T-helper 17 cell (primary cell): ENCODE data around the gene CTDP1. TPM values are rescaled to one million over a fixed set of nuclear protein-coding genes. Genes with fewer than 3 reads are reported as not detected.
"Not testable (repeated sequence)": the region's sequence is repeated elsewhere in the genome, so short reads cannot be mapped to it uniquely, and the experiment has no call there.

ENCODE experiments used
- ATAC-seq: fragments of 150-1000 bp; cut with Tn5 transposase; 2 replicates; pipeline ENCODE4 v1.10.0; 2021; ENCODE audit warnings: mild to moderate bottlenecking, moderate library complexity
- DNase-seq, 3 donors: peaks; one replicate each; pipeline versions ENCODE4 v3.0.0 to v3.0.0-alpha.2; 2020 to 2021
- H3K9me3 ChIP-seq: one replicate; pipeline ENCODE4 v1.7.0; 2013; ENCODE audit warnings: low read length, mild to moderate bottlenecking; ENCODE audit not compliant: control insufficient read depth, poor library complexity, severe bottlenecking
- H3K27ac Mint-ChIP-seq: one replicate; pipeline ENCODE4 v1.8.0; 2022; ENCODE audit warnings: mild to moderate bottlenecking, moderate library complexity, mixed read lengths
- H3K27me3 Mint-ChIP-seq: one replicate; pipeline ENCODE4 v1.8.0; 2022; ENCODE audit warnings: mixed read lengths
- H3K36me3 Mint-ChIP-seq: one replicate; pipeline ENCODE4 v1.8.0; 2022; ENCODE audit warnings: low read depth, mixed read lengths
- H3K4me1 Mint-ChIP-seq: one replicate; pipeline ENCODE4 v1.8.0; 2022; ENCODE audit warnings: mild to moderate bottlenecking, mixed read lengths
- H3K4me3 Mint-ChIP-seq: one replicate; pipeline ENCODE4 v1.8.0; 2022; ENCODE audit warnings: mild to moderate bottlenecking, moderate library complexity, mixed read lengths
- total RNA-seq, 4 donors: library from RNA in 2 of 4; stranded (reverse) in 2 of 4; gene quantifications; one replicate each; pipeline ENCODE4 v1.2.3 and lab custom pipeline; 2022 to 2026

The CTDP1 gene
- total RNA-seq, 2 donors from 2014 or later = 61.0 to 65.1 TPM

DNA sequence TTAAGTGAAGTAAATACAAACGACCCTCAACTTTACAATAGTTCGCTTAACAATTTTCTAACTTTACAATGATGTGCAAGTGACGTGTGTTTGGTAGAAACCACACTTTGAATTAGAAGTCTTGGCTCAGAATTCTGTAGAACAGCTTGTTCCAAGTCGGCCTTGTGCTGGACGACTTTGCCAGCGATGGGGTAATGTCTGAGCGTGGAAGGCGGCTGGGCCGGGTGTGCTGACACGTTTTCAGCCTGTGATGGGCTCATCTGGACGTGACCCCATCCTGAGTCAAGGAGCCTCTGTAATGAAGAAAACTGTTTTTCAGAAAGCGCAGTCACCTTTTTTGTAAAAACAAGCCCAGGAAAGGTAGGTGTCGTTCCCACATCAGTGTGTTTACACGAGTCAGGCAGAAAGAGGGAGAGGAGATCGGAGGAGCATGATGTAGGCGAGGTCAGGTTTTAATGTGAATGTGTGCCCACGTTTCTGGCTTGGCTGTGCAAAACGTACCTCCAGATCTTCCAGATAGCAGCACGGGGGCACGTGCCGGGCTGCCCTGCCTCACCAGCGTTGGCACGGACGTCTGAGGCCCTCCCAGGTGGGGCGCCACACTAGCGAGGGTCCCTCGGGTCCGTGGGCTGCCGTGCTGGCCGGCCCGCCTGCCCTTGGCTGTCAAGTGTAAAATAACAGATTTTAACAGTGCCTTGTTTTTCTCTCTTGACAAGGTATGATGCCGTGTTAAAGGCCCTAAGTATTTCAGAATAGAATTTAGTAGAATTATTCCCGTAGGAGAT is 54.6 kb downstream of the CTDP1 start:
- Mint-ChIP-seq H3K27ac (peak overlapping the region; percentile 64), H3K36me3 (peaks cover 22% of the 10 kb centered on the region), H3K27me3 (no peaks in the 10 kb centered on the region), H3K4me1 (no peaks in the 10 kb centered on the region), H3K4me3 (no peak overlapping the region)
- peaks cover 15% of the 10 kb centered on the region for H3K9me3 ChIP-seq
- no peak for DNase-seq
- no peak for ATAC-seq

DNA sequence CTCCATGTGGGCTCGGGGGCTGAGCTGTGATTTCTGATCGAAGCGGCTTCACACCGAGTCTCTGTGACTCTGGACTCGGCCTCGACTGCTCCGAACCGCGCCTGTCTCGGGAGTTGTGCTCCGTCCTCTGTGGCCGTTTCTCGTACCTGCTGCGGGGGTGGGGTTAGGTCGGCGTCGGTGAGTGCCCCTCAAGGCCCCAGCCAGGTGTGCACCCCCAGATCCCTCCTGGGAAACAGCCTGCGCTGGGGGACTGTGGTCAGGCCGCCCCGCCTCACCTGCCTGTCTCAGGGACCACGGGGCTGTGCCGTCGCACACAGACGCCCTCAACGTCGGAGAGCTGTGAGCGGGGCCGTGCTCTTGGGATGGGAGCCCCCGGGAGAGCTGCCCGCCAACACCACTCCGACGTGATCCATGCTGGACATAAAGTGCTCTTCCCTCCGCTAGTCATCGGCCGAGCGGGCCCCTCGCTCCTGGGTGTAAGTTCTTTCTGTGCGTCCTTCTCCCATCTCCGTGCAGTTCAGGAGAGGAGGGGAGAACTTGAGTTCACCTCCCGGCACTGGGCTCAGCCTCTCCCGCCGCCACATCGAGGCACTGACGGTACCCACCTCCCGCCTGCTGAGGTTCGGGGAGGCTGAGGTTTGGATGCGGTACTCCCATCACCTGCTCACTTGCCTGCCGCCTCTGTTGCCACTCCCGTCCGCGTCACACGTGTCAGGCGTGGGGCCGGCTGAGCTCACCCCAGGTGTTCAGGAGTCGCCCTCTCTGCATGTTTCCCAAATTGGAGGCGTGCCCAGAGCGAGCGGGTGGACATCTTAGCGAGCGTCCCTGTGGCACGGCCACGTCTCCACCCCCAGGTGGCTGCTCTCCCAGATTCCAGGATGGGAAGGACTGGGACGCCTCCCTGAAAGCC is 55.7 kb downstream of the CTDP1 start:
- DNase-seq = no peak
- Mint-ChIP-seq H3K36me3 (peaks cover 18% of the 10 kb centered on the region), H3K27ac (no peak overlapping the region), H3K27me3 (no peaks in the 10 kb centered on the region), H3K4me1 (no peaks in the 10 kb centered on the region), H3K4me3 (no peak overlapping the region)
- H3K9me3 ChIP-seq = peaks cover 15% of the 10 kb centered on the region
- peak; percentile 16 for ATAC-seq

DNA sequence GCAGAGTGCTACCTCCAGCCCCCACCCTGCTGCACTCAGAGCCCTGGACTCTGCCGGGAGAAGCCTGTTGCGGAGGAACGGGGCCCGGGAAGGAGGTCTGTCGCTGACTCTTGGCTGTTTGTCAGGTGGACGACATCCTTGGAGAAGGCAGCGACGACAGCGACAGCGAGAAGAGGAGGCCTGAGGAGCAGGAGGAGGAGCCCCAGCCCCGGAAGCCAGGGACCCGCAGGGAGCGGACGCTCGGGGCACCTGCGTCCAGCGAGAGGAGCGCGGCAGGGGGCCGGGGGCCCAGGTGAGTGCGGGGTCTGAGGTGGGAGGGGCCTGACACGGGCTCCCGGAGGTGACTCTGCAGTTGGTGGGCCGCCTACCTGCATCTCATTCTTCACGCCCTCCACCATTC is 56.6 kb downstream of the CTDP1 start:
- no peak for DNase-seq
- no peak overlapping the region for H3K4me3 Mint-ChIP-seq
- no peaks in the 10 kb centered on the region for H3K4me1 Mint-ChIP-seq
- ATAC-seq = no peak
- H3K9me3 ChIP-seq = peaks cover 15% of the 10 kb centered on the region
- no peaks in the 10 kb centered on the region for H3K27me3 Mint-ChIP-seq
- H3K36me3 Mint-ChIP-seq = peaks cover 22% of the 10 kb centered on the region
- no peak overlapping the region for H3K27ac Mint-ChIP-seq

DNA sequence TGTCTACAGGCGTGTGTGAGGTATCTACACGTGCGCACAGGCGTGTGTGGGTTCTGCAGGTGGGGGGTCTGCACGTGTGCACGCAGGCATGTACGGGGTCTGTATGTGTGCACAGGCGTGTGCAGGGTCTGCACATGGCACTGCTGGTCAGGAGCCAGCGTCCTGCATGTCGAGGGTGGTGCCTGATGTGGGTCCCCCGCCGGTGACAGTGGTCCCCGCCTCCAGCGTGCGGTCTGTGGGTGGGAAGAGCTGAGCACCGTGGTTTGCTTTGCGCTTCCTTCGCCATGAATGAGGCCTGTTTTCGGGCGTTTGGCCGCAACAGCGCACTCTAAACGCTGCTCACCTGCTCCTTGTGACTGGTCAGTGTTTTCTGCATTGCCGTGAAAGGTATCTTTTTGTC is 57.2 kb downstream of the CTDP1 start:
- H3K4me3 Mint-ChIP-seq = no peak overlapping the region
- no peaks in the 10 kb centered on the region for H3K27me3 Mint-ChIP-seq
- peak overlapping the region; percentile 71 for H3K27ac Mint-ChIP-seq
- peaks cover 15% of the 10 kb centered on the region for H3K9me3 ChIP-seq
- no peak for DNase-seq
- peak; percentile 13 for ATAC-seq
- H3K4me1 Mint-ChIP-seq = no peaks in the 10 kb centered on the region
- peaks cover 23% of the 10 kb centered on the region for H3K36me3 Mint-ChIP-seq

DNA sequence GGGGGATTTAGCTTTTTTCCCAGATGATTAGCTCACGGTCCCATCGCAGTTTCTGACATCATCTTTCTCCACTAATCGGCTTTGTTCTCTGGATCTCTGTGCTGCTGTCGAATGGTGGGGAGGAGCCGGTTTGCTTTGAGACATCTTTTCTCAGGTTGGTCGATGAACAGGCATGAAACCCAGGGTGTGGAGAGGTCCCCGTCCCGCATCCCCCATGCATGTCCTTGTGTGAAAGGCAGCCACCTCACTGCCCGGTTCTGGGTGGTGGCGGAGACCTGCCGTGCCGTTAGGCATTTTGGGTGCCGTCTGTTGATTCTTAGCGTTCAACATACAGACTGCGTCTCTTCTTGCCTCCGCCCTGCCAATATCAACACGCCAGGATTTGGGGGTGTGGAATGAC is 57.8 kb downstream of the CTDP1 start:
- H3K4me1 Mint-ChIP-seq = no peaks in the 10 kb centered on the region
- ATAC-seq (no peak), DNase-seq (no peak)
- peaks cover 21% of the 10 kb centered on the region for H3K36me3 Mint-ChIP-seq
- H3K27me3 Mint-ChIP-seq = no peaks in the 10 kb centered on the region
- peaks cover 11% of the 10 kb centered on the region for H3K9me3 ChIP-seq
- peak overlapping the region; percentile 71 for H3K27ac Mint-ChIP-seq
- peak overlapping the region; percentile 15 for H3K4me3 Mint-ChIP-seq

DNA sequence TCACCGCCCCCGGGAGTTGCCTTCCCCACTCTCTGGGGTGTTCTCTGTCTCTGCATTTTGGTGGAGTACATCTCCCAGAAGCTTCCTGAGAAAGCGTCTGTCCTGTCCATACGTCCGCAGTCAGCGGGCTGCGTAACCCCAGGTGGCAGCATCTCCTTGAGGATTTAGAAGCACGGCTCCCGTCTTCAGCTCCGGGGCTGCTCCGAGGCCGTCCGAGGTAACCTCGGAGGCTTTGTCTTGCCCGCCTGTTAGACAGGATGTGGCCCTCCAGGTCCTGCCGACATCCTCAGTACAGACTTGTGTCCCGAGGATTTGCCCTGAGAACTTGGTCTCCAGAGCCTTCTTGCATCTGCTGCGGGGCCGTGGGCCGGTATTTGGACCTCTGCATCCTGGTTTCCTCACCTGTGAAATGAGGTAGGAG is 58.4 kb downstream of the CTDP1 start:
- no peaks in the 10 kb centered on the region for H3K4me1 Mint-ChIP-seq
- H3K27ac Mint-ChIP-seq = peak overlapping the region; percentile 71
- peaks cover 7% of the 10 kb centered on the region for H3K9me3 ChIP-seq

DNA sequence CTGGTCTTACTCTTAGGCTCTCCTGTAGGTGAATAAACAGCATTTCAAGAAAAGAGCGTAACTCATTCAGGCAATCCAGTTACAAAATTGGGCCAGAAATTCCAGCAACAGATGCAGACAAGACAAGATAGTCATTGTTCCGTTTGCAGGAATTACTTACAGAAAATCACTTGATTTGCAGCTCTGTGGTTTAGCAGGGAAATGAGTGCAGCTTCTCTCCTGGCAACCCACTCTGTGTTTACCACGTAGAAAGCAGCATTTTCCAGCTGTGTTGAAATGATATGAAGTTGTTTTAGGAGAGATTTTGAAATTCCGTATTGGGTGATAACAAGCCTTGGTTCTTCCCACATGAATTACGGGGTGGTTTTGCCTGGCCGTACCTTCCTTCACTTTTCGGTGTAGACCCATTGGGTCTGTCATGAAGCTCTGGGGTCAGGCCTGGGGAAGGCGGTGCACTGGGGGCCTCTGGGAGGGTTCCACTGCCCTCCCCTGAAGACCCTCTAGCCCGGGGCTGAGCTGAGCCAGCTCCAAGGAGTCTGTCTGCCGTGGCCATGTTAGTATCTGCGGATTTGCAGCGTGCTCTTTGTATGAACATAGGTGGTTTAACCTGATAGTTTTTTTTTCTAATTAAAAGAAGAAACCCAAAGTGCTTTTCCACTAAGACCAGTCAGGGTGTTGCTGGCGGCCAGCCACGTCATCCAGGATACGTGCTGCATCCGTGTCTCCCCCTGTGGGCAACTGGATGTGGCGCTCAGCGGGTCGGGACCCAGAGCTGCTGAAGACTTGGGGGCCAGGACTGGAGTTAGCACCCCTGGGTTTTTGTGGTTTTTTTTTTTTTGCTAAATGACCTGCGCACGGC is 59.2 kb downstream of the CTDP1 start:
- H3K36me3 Mint-ChIP-seq = peaks cover 21% of the 10 kb centered on the region
- DNase-seq (no peak), ATAC-seq (no peak)
- no peaks in the 10 kb centered on the region for H3K4me1 Mint-ChIP-seq
- H3K27ac Mint-ChIP-seq = peak overlapping the region; percentile 71
- no peaks in the 10 kb centered on the region for H3K27me3 Mint-ChIP-seq
- no peak overlapping the region for H3K4me3 Mint-ChIP-seq
- peaks cover 7% of the 10 kb centered on the region for H3K9me3 ChIP-seq

More for the DNA sequence above, 58.4 kb downstream of the CTDP1 start:
- ATAC-seq = no peak
- H3K4me3 Mint-ChIP-seq = no peak overlapping the region
- DNase-seq = no peak
- H3K36me3 Mint-ChIP-seq = peaks cover 21% of the 10 kb centered on the region
- no peaks in the 10 kb centered on the region for H3K27me3 Mint-ChIP-seq

DNA sequence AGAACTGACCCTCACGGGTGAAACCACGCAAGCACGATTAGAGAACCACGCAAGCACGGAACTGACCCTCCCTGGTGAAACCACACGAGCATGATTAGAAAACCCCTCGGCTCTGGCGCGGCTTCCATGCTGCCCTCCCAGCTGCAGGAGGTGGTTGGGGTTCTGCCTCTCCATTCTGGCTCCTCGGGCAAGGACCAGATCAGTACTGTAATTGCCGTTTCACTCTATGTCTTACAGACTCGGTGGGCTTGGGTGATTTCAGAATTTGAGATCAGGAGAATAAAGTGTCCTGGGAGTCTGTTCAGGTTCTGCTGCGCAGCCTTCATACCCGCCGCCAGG is 59.8 kb downstream of the CTDP1 start:
- Mint-ChIP-seq H3K27me3 (no peaks in the 10 kb centered on the region), H3K27ac (no peak overlapping the region), H3K4me3 (no peak overlapping the region), H3K4me1 (no peaks in the 10 kb centered on the region), H3K36me3 (peaks cover 18% of the 10 kb centered on the region)
- ATAC-seq (no peak), DNase-seq (no peak)
- H3K9me3 ChIP-seq = peaks cover 7% of the 10 kb centered on the region

DNA sequence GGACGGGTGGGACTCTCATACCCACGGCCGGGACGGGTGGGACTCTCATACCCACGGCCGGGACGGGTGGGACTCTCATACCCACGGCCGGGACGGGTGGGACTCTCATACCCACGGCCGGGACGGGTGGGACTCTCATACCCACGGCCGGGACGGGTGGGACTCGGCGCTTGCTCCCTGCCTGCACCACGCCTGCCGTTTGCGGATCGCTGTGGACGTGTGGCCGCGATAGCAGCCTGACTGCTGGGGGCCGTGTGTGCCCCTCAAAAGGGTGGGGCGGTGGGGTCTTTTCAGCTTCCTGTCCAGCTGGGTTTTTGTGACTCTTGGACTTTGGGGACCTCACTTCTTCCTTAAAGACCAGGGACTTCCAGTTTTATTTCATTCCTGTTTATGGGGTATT is 60.4 kb downstream of the CTDP1 start:
- H3K27ac Mint-ChIP-seq, H3K4me3 Mint-ChIP-seq, H3K4me1 Mint-ChIP-seq, H3K27me3 Mint-ChIP-seq, DNase-seq, H3K9me3 ChIP-seq, ATAC-seq: not testable (repeated sequence)
- H3K36me3 Mint-ChIP-seq = peaks cover 18% of the 10 kb centered on the region

DNA sequence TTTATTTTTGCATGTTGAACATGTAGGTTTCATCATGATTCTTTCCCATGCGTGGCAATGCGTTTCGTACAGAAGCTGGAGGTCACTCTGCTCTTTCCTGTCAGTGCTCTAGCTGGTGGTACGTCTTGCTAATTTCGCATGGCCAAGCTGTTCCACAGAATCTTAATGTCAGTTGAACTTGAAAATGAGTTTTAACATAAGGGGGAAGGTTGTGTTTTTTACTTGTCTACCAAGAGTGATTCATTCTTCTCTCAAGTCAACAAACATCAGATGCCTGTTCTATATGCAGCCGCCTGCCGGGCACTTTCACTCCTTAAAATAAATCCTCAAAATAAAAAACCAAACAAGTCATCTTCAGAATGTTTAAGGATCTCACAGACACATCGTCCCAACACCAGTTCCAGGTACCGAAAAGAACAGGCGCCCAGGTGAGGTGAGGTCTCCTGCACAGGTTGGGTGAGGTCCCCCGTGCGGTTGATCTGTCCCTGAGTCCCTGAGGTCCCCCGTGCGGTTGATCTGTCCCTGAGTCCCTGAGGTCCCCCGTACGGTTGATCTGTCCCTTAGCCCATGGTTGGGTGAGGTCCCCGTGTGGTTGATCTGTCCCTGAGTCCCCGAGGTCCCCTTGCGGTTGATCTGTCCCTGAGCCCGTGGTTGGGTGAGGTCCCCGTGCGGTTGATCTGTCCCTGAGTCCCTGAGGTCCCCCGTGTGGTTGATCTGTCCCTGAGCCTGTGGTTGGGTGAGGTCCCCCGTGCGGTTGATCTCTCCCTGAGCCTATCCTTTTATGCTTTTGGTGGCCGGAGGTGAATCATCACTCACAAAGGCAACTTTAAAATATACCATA is 61.1 kb downstream of the CTDP1 start:
- peaks cover 7% of the 10 kb centered on the region for H3K9me3 ChIP-seq
- no peak for DNase-seq
- no peak for ATAC-seq
- H3K36me3 Mint-ChIP-seq = peaks cover 15% of the 10 kb centered on the region
- no peak overlapping the region for H3K4me3 Mint-ChIP-seq
- no peaks in the 10 kb centered on the region for H3K4me1 Mint-ChIP-seq
- H3K27me3 Mint-ChIP-seq = no peaks in the 10 kb centered on the region
- no peak overlapping the region for H3K27ac Mint-ChIP-seq

DNA sequence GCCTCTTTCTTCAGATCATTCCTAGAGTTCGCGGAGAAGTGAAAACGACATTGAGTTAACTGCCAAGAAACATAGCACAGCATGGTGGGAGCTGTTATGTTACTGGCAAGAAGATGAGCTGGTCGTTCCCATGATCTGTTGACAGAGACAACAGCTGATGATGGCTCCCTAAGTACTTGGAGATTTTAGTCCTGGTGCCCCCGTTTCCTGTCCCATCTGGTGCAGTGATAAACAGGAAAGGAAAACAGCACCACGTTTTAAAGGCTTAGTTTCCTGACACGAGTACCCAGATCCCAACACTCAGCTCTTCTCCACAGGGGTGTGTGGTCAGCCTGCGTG is 61.7 kb downstream of the CTDP1 start:
- Mint-ChIP-seq H3K27ac (peak overlapping the region; percentile 44), H3K36me3 (peaks cover 15% of the 10 kb centered on the region), H3K4me1 (no peaks in the 10 kb centered on the region), H3K4me3 (no peak overlapping the region), H3K27me3 (no peaks in the 10 kb centered on the region)
- ATAC-seq = no peak
- H3K9me3 ChIP-seq = peaks cover 7% of the 10 kb centered on the region
- no peak for DNase-seq

DNA sequence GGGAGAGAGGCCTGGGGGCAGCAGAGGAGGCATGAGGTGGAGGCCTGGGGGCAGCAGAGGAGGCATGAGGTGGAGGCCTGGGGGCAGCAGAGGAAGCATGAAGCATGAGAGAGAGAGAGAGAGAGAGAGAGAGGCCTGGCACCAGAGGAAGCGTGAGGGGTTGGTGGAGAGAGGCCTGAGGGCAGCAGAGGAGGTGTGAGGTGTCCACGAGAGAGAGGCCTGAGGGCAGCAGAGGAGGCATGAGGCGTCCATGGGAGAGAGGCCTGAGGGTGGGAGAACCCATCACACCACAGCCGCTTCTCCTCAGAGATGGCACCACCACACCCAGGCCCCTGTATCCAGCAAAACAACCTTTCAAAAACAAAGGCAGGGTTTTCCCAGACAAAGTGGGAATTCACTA is 62.5 kb downstream of the CTDP1 start:
- Mint-ChIP-seq H3K27ac (peak overlapping the region; percentile 44), H3K4me3 (no peak overlapping the region), H3K27me3 (no peaks in the 10 kb centered on the region), H3K36me3 (peaks cover 15% of the 10 kb centered on the region), H3K4me1 (no peaks in the 10 kb centered on the region)
- ATAC-seq (no peak), DNase-seq (no peak)
- peaks cover 7% of the 10 kb centered on the region for H3K9me3 ChIP-seq
